Adrenal gland (tissue), 12 donors: Measurements from ENCODE around the gene DEAF1. TPM values are rescaled to one million over a fixed set of nuclear protein-coding genes. Genes with fewer than 3 reads are reported as not detected.

Source experiments
- DNase-seq, 7 donors: peaks; one replicate each; pipeline ENCODE4 v3.0.0-alpha.2; 2019 to 2020
- H3K27ac ChIP-seq, 5 donors: fragments of 200-600 bp; sonication (generic) in 4 of 5; 1 replicate in 3 of 5; 2 replicates in 2 of 5; pipeline versions ENCODE4 v1.5.1 to v1.8.0; 2016 to 2020; ENCODE audit warnings: mild to moderate bottlenecking in 1 of 5
- H3K27me3 ChIP-seq: fragments of 200-600 bp; 2 replicates; pipeline ENCODE4 v1.8.0; 2021
- H3K36me3 ChIP-seq, 2 donors: fragments of 200-600 bp; replicated peaks in 1 of 2; 1 replicate in 1 of 2; 2 replicates in 1 of 2; pipeline versions ENCODE4 v1.5.1 to v1.8.0; 2018 to 2022
- H3K4me1 ChIP-seq, 2 donors: fragments of 200-600 bp; replicated peaks in 1 of 2; 1 replicate in 1 of 2; 2 replicates in 1 of 2; pipeline versions ENCODE4 v1.5.1 to v1.8.0; 2018 to 2021
- H3K4me3 ChIP-seq, 4 donors: fragments of 200-600 bp; sonication (generic) in 3 of 4; one replicate each; pipeline ENCODE4 v1.5.1; 2016 to 2018
- H3K9me3 ChIP-seq, 3 donors: fragments of 200-600 bp; sonication (generic) in 1 of 3; replicated peaks in 1 of 3; 1 replicate in 2 of 3; 2 replicates in 1 of 3; pipeline versions ENCODE4 v1.5.1 to v1.8.0; 2016 to 2021
- CTCF ChIP-seq, 6 experiments: fragments of 450-650 bp in 4 of 6; fragments of 200-600 bp in 2 of 6; sonication (generic) in 1 of 6; IDR thresholded peaks; 1 replicate in 5 of 6; 2 replicates in 1 of 6; pipeline versions ENCODE4 v1.5.1 to v1.8.0; 2016 to 2021; ENCODE audit warnings: antibody characterized with exemption in 6 of 6, mild to moderate bottlenecking in 2 of 6, moderate library complexity in 1 of 6
- POLR2A ChIP-seq, 2 donors: fragments of 450-650 bp; IDR thresholded peaks; one replicate each; pipeline ENCODE4 v1.6.1; 2017; ENCODE audit warnings: antibody characterized with exemption in 2 of 2, mild to moderate bottlenecking in 2 of 2, moderate library complexity in 1 of 2
- WGBS, 4 donors: extraction: QIAGEN DNeasy Blood & Tissue Kit in 2 of 4; methylation state at CpG; one replicate each; pipeline versions ENCODE4 v1.1.5 to v1.1.7; 2013 to 2017; 5-methylcytosine and 5-hydroxymethylcytosine counted together
- intact Hi-C, 2 donors: fragments of 100-400 bp; cut with DNase I; formaldehyde crosslinking; loops; one replicate each; pipeline versions ENCODE4 v1.14.1 to v1.15.0; 2022 to 2023
- polyA plus RNA-seq, 3 donors: library from polyadenylated mRNA; stranded (reverse); fragments of 200-250 nt in 2 of 3; fragments of 350-450 nt in 1 of 3; fragmentation: Illumina TruSeq in 1 of 3; extraction: RNeasy Lipid Tissue Mini Kit (QIAGEN cat#74804) in 1 of 3; gene quantifications; one replicate each; pipeline ENCODE4 v1.2.3, GENCODE V29; 2013 to 2014
- total RNA-seq, 9 donors: library from RNA; depleted of rRNA in 4 of 9; stranded (reverse); fragments of >200 nt in 4 of 9; fragments of 120-200 nt in 1 of 9; fragmentation: NEBNext Ultra II Directional in 1 of 9; extraction: Animal tissue kit (Norgen Biotek cat#: 25700) in 1 of 9; gene quantifications; one replicate each; pipeline versions ENCODE4 v1.1.0 to v1.2.4, GENCODE V29; 2013 to 2023
- donor health status: healthy with polysubstance abuse.
- donor health status: Bipolar disorder and iron deficiency.
- donor health status: DM: yes; HTN: yes; CAD: no.
- donor health status: DM: no; HTN: no; CAD: no.
- donor health status: DM: no; HTN: no; CAD: no.
- donor health status: DM: yes; HTN: yes; CAD: no.

The DEAF1 gene
- total and polyA plus RNA-seq, 12 donors: 20.6 to 131 (median 55.5) TPM

DNA sequence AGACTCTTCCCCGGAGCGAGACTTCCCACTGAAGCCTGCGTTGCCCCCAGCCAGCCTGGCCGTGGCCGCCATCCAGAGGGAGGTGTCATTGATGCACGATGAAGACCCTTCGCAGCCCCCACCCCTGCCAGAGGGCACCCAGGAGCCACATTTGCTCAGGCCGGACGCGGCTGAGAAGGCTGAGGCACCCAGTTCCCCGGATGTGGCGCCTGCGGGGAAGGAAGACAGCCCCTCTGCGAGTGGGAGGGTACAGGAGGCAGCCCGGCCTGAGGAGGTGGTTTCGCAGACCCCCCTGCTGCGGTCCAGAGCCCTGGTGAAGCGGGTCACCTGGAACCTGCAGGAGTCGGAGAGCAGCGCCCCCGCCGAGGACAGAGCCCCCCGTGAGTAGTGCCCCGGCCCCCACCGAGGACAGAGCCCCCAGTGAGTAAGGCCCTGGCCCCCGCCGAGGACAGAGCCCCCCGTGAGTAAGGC lies 85.6 kb downstream of the DEAF1 start:
- DNase-seq: no peak
- Histone ChIP-seq H3K9me3 (no peaks in the 10 kb centered on the region), H3K4me1 (peaks cover 0 to 14% of the 10 kb centered on the region in 2 donors), H3K27ac (no peak overlapping the region), H3K36me3 (peaks cover 0 to 90% of the 10 kb centered on the region in 2 donors), H3K4me3 (no peak overlapping the region), H3K27me3 (no peaks in the 10 kb centered on the region)
- 90 to 92% (median 90%) methylated on average over 6 to 28 of the region's 28 CpGs for WGBS, 4 donors
- TF ChIP-seq POLR2A (IDR thresholded peaks at IDR 0.05): no peak
- no peak for TF ChIP-seq CTCF (IDR thresholded peaks at IDR 0.05)
- intact Hi-C loops: no loop called here

GRCh38 chr11:608791-609251 lies 86.2 kb downstream of the DEAF1 start:
- H3K36me3 ChIP-seq: peaks cover 0 to 95% of the 10 kb centered on the region in 2 donors

GRCh38 chr11:607971-608659 lies 86.9 kb downstream of the DEAF1 start:
- Histone ChIP-seq H3K27ac (peak overlapping the region in 2 of 5 donors; percentile 45 to 57), H3K36me3 (peaks cover 0 to 99% of the 10 kb centered on the region in 2 donors), H3K4me1 (peaks cover 0 to 10% of the 10 kb centered on the region in 2 donors), H3K9me3 (no peaks in the 10 kb centered on the region), H3K4me3 (no peak overlapping the region), H3K27me3 (no peaks in the 10 kb centered on the region)
- no peak for TF ChIP-seq POLR2A (IDR thresholded peaks at IDR 0.05)
- peak in 1 of 6 experiments; percentile 17 for TF ChIP-seq CTCF (IDR thresholded peaks at IDR 0.05)
- DNase-seq: peak in 6 of 7 donors; percentile 67 to 82 (median 77)
- intact Hi-C loops: no loop called here
- 59 to 65% (median 60%) methylated on average over 20 to 45 of the region's 45 CpGs for WGBS, 4 donors

More at GRCh38 chr11:608791-609251, 86.2 kb downstream of the DEAF1 start:
- 72 to 84% (median 76%) methylated on average over 13 to 28 of the region's 28 CpGs for WGBS, 4 donors
- TF ChIP-seq CTCF (IDR thresholded peaks at IDR 0.05): no peak
- no peak for TF ChIP-seq POLR2A (IDR thresholded peaks at IDR 0.05)
- H3K4me3 ChIP-seq: no peak overlapping the region
- H3K27me3 ChIP-seq: no peaks in the 10 kb centered on the region
- H3K9me3 ChIP-seq: no peaks in the 10 kb centered on the region
- no peak for DNase-seq
- peak overlapping the region in 2 of 5 donors; percentile 45 to 57 for H3K27ac ChIP-seq
- peaks cover 0 to 10% of the 10 kb centered on the region in 2 donors for H3K4me1 ChIP-seq
- intact Hi-C loops: no loop called here

DNA sequence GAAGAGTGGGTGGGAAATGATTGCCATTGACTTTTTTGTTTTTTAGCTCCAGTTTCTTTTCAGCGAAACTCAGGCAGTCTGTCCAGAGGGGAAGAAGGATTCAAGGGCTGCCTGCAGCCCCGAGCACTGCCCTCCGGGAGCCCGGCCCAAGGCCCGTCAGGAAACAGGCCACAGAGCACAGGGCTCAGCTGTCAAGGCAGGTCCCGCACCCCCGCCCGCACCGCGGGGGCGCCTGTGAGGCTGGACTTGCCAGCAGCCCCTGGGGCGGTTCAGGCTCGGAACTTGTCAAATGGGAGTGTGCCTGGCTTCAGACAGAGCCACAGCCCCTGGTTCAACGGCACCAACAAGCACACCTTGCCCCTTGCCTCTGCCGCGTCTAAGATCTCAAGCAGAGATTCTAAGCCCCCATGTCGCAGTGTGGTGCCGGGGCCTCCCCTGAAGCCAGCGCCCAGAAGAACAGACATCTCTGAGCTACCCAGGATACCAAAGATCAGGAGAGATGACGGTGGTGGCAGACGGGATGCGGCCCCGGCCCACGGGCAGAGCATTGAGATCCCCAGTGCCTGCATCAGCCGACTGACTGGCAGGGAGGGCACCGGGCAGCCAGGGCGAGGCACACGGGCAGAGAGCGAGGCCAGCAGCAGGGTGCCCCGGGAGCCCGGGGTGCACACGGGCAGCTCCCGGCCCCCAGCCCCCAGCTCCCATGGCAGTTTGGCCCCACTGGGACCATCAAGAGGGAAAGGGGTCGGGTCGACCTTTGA lies 87.8 kb downstream of the DEAF1 start:
- Histone ChIP-seq H3K9me3 (no peaks in the 10 kb centered on the region), H3K36me3 (peaks cover 0 to 98% of the 10 kb centered on the region in 2 donors), H3K27ac (peak overlapping the region in 1 of 5 donors; percentile 57), H3K4me3 (no peak overlapping the region), H3K27me3 (no peaks in the 10 kb centered on the region), H3K4me1 (peaks cover 0 to 10% of the 10 kb centered on the region in 2 donors)
- WGBS, 4 donors: 89 to 95% (median 91%) methylated on average over 34 to 35 of the region's 35 CpGs
- TF ChIP-seq CTCF (IDR thresholded peaks at IDR 0.05) (no peak), POLR2A (IDR thresholded peaks at IDR 0.05) (no peak)
- DNase-seq: no peak
- intact Hi-C loops: no loop called here
